ENCODE results near the gene BCAR3. TPM values are rescaled to one million over a fixed set of nuclear protein-coding genes. Genes with fewer than 3 reads are reported as not detected.

Gene BCAR3
- total and polyA plus RNA-seq, 8 donors = 15.5 to 26.0 (median 18.9) TPM

- no peak for ATAC-seq
- no peaks in the 10 kb centered on the region for H3K9me3 ChIP-seq
- H3K27me3 ChIP-seq = peaks cover 0 to 33% of the 10 kb centered on the region in 2 donors
Measured at GRCh38 chr1:93681989-93682412, 364 bp upstream of the BCAR3 start.

GRCh38 chr1:93680420-93681100 lies 1.1 kb downstream of the BCAR3 start:
- peak overlapping the region; percentile 89 to 94 for H3K27ac ChIP-seq
- DNase-seq (peak; percentile 65 to 90 (median 84)), ATAC-seq (peak; percentile 90)
- H3K4me3 ChIP-seq = peak overlapping the region; percentile 75 to 93
- peaks cover 6 to 25% of the 10 kb centered on the region in 2 donors for H3K4me1 ChIP-seq
- H3K36me3 ChIP-seq = no peaks in the 10 kb centered on the region
- no peaks in the 10 kb centered on the region for H3K9me3 ChIP-seq
- TF ChIP-seq CTCF (IDR thresholded peaks at IDR 0.05) = peak; percentile 46 to 56
- peaks cover 0 to 33% of the 10 kb centered on the region in 2 donors for H3K27me3 ChIP-seq
- intact Hi-C loops (cut with DNase I) = no loop called here

More at GRCh38 chr1:93681989-93682412, 364 bp upstream of the BCAR3 start:
- Histone ChIP-seq H3K36me3 (no peaks in the 10 kb centered on the region), H3K4me3 (peak overlapping the region; percentile 75 to 93), H3K4me1 (peaks cover 6 to 18% of the 10 kb centered on the region in 2 donors), H3K27ac (peak overlapping the region; percentile 89 to 94)
- DNase-seq = no peak
- TF ChIP-seq CTCF (IDR thresholded peaks at IDR 0.05) = no peak
- intact Hi-C loops (cut with DNase I) = no loop called here

- no peaks in the 10 kb centered on the region for H3K9me3 ChIP-seq
- DNase-seq (no peak), ATAC-seq (no peak)
- H3K4me3 ChIP-seq = peak overlapping the region; percentile 75 to 93
- H3K36me3 ChIP-seq = no peaks in the 10 kb centered on the region
- intact Hi-C loops (cut with DNase I) = no loop called here
- peaks cover 0 to 33% of the 10 kb centered on the region in 2 donors for H3K27me3 ChIP-seq
- peaks cover 9 to 30% of the 10 kb centered on the region in 2 donors for H3K4me1 ChIP-seq
- TF ChIP-seq CTCF (IDR thresholded peaks at IDR 0.05) = no peak
- H3K27ac ChIP-seq = peak overlapping the region; percentile 89 to 94
Measured at GRCh38 chr1:93680076-93680419, 1.6 kb downstream of the BCAR3 start.

GRCh38 chr1:93679546-93679945 lies 2.1 kb downstream of the BCAR3 start:
- H3K4me1 ChIP-seq = peaks cover 9 to 35% of the 10 kb centered on the region in 2 donors
- TF ChIP-seq CTCF (IDR thresholded peaks at IDR 0.05) = no peak
- H3K36me3 ChIP-seq = no peaks in the 10 kb centered on the region
- H3K9me3 ChIP-seq = no peaks in the 10 kb centered on the region
- DNase-seq (no peak), ATAC-seq (no peak)
- peak overlapping the region; percentile 89 to 94 for H3K27ac ChIP-seq
- H3K4me3 ChIP-seq = peak overlapping the region in 1 of 2 donors; percentile 75
- intact Hi-C loops (cut with DNase I) = no loop called here
- peaks cover 0 to 33% of the 10 kb centered on the region in 2 donors for H3K27me3 ChIP-seq

GRCh38 chr1:93678946-93679480 lies 2.6 kb downstream of the BCAR3 start:
- Histone ChIP-seq H3K9me3 (no peaks in the 10 kb centered on the region), H3K4me1 (peaks cover 9 to 39% of the 10 kb centered on the region in 2 donors), H3K27me3 (peaks cover 0 to 33% of the 10 kb centered on the region in 2 donors), H3K4me3 (no peak overlapping the region), H3K36me3 (no peaks in the 10 kb centered on the region), H3K27ac (peak overlapping the region; percentile 89 to 94)
- ATAC-seq (no peak), DNase-seq (no peak)
- intact Hi-C loops (cut with DNase I) = no loop called here
- no peak for TF ChIP-seq CTCF (IDR thresholded peaks at IDR 0.05)
